GM12878 (cell line): ENCODE measurements around the gene CLASP2. TPM values are rescaled to one million over a fixed set of nuclear protein-coding genes. Genes with fewer than 3 reads are reported as not detected.

ENCODE experiments used
- ATAC-seq: fragments of 200-7000 bp; cut with Tn5 transposase; 3 replicates; pipeline ENCODE4 v1.9.1; 2020; ENCODE audit warnings: mild to moderate bottlenecking, moderate library complexity
- BruUV-seq: library from RNA; stranded (reverse); fragments of 400-500 nt; replicated peaks from 2 replicates; lab custom pipeline; 2021; lab: Mats Ljungman, UMichigan
- CTCF ChIA-PET: fragments of 300-600 bp; sonication (Branson Sonifier 250); formaldehyde crosslinking; extraction: SDS; loops from one replicate; lab custom pipeline; 2021; ENCODE audit warnings: inconsistent platforms; lab: Yijun Ruan, JAX
- POLR2A ChIA-PET: fragments of 350-600 bp; formaldehyde crosslinking; extraction: SDS; loops from one replicate; lab custom pipeline; 2021; ENCODE audit warnings: inconsistent platforms; lab: Charles Lee
- RAD21 ChIA-PET: fragments of 300-600 bp; sonication (Branson Sonifier 250); formaldehyde crosslinking; loops from one replicate; lab custom pipeline; 2023; ENCODE audit warnings: antibody characterized with exemption; ENCODE audit not compliant: unreplicated experiment; lab: Charles Lee
- SMC1A ChIA-PET: fragments of 300-600 bp; sonication (Branson Sonifier 250); formaldehyde crosslinking; loops from one replicate; lab custom pipeline; 2023; ENCODE audit not compliant: unreplicated experiment, uncharacterized antibody; lab: Charles Lee
- DNase-seq: peaks from one replicate; pipeline ENCODE4 v3.0.0-alpha.2; 2011; ENCODE audit warnings: low read depth, low spot score
- FAIRE-seq: peaks from 3 replicates; lab custom pipeline; 2011; peaks lifted over from hg19 to GRCh38; lab: Jason Lieb, UNC
- H2AFZ ChIP-seq: 2 replicates; pipeline ENCODE4 v1.6.0; 2011; ENCODE audit warnings: low read depth, low read length, control low read depth; ENCODE audit not compliant: control insufficient read depth
- H3K27ac ChIP-seq: 2 replicates; pipeline ENCODE4 v1.5.1; 2011; ENCODE audit warnings: control low read depth; ENCODE audit not compliant: control insufficient read depth, insufficient read depth
- H3K27me3 ChIP-seq, 2 experiments: replicated peaks in 1 of 2; 2 replicates each; pipeline versions ENCODE4 v1.6.0 to v1.6.1; 2011; ENCODE audit warnings: low read length in 1 of 2; ENCODE audit not compliant: control insufficient read depth in 2 of 2, insufficient read depth in 2 of 2
- H3K36me3 ChIP-seq, 2 experiments: 2 replicates each; pipeline ENCODE4 v1.5.1; 2011; ENCODE audit warnings: low read length in 1 of 2; ENCODE audit not compliant: control insufficient read depth in 2 of 2, insufficient read depth in 2 of 2
- H3K4me1 ChIP-seq: 2 replicates; pipeline ENCODE4 v1.6.1; 2011; ENCODE audit warnings: mild to moderate bottlenecking, low read length, moderate library complexity, mixed read lengths; ENCODE audit not compliant: control insufficient read depth, insufficient read depth
- H3K4me2 ChIP-seq: 2 replicates; pipeline ENCODE4 v1.6.0; 2011; ENCODE audit warnings: control low read depth; ENCODE audit not compliant: control insufficient read depth, insufficient read depth
- H3K4me3 ChIP-seq: fragments of 200-600 bp; sonication (generic); 2 replicates; pipeline ENCODE4 v1.5.1; 2016
- H3K79me2 ChIP-seq: 2 replicates; pipeline ENCODE4 v1.6.0; 2011; ENCODE audit warnings: low read length; ENCODE audit not compliant: control insufficient read depth, insufficient read depth
- H3K9ac ChIP-seq: 2 replicates; pipeline ENCODE4 v1.8.0; 2011; ENCODE audit warnings: low read length, control low read depth, mixed read lengths; ENCODE audit not compliant: control insufficient read depth, insufficient read depth
- H3K9me3 ChIP-seq: replicated peaks from 3 replicates; pipeline ENCODE4 v1.5.1; 2011; ENCODE audit warnings: mild to moderate bottlenecking, low read length; ENCODE audit not compliant: control insufficient read depth, insufficient read depth
- H4K20me1 ChIP-seq: 2 replicates; pipeline ENCODE4 v1.6.0; 2011; ENCODE audit not compliant: control insufficient read depth, insufficient read depth
- CREB1 ChIP-seq: IDR thresholded peaks from 2 replicates; pipeline ENCODE4 v1.6.1; 2012; ENCODE audit warnings: low read depth, mild to moderate bottlenecking, inconsistent platforms
- EED ChIP-seq: sonication (generic); IDR thresholded peaks from 2 replicates; pipeline ENCODE4 v1.6.1; 2016; ENCODE audit warnings: antibody characterized with exemption, low read depth
- MXI1 ChIP-seq: fragments of 150-350 bp; IDR thresholded peaks from 2 replicates; pipeline ENCODE4 v1.6.1; 2011; ENCODE audit warnings: low read depth, mild to moderate bottlenecking, inconsistent platforms, low read length, improper control_type of control experiment
- POLR2A ChIP-seq: IDR thresholded peaks from 2 replicates; pipeline ENCODE4 v1.6.1; 2011; ENCODE audit warnings: low read depth, mild to moderate bottlenecking, low read length
- POU2F2 ChIP-seq: IDR thresholded peaks from 3 replicates; pipeline ENCODE4 v1.6.1; 2011; ENCODE audit warnings: low read depth, mild to moderate bottlenecking, low read length, borderline replicate concordance
- SMARCA5 ChIP-seq: fragments of 450-650 bp; IDR thresholded peaks from 2 replicates; pipeline ENCODE4 v1.6.1; 2017; ENCODE audit warnings: mild to moderate bottlenecking
- TAF1 ChIP-seq: IDR thresholded peaks from 2 replicates; pipeline ENCODE4 v1.6.1; 2011; ENCODE audit warnings: mild to moderate bottlenecking, low read depth, low read length, borderline replicate concordance
- ZNF274 ChIP-seq: IDR thresholded peaks from one replicate; pipeline ENCODE4 v1.8.0; 2011; ENCODE audit not compliant: insufficient read length, insufficient read depth
- WGBS: methylation state at CpG from one replicate; pipeline ENCODE4 v1.1.6; 2016; ENCODE audit warnings: low lambda C conversion rate; ENCODE audit not compliant: insufficient replicate concordance, insufficient coverage; ENCODE audit errors: missing lambda C conversion rate; 5-methylcytosine and 5-hydroxymethylcytosine counted together
- in situ Hi-C: fragments of 300-500 bp; cut with MboI; formaldehyde crosslinking; loops from 9 replicates; pipeline ENCODE4 v1.14.3; 2018; ENCODE audit warnings: mixed read lengths
- intact Hi-C: fragments of 100-400 bp; cut with micrococcal nuclease; formaldehyde crosslinking; loops from one replicate; pipeline ENCODE4 v1.14.2; 2022; ENCODE audit not compliant: unreplicated experiment
- polyA plus RNA-seq, 11 experiments: library from polyadenylated mRNA; depleted of rRNA in 4 of 11; unstranded in 6 of 11; stranded (reverse) in 5 of 11; fragments of >200 nt; fragmentation: Nextera tagmentation in 4 of 11; fragmentation: Illumina TruSeq in 1 of 11; extraction: Ambion mirVana in 4 of 11; extraction: Trizol in 1 of 11; gene quantifications; 1 replicate in 1 of 11; 2 replicates in 10 of 11; pipeline versions ENCODE4 v1.2.1 to v1.2.3, GENCODE V29; 2011 to 2016; ENCODE audit warnings: inconsistent platforms in 2 of 11, missing spikeins in 2 of 11, low read depth in 1 of 11
- total RNA-seq, 4 experiments: library from RNA; depleted of rRNA in 3 of 4; stranded (reverse); fragments of >200 nt in 3 of 4; fragmentation: Illumina TruSeq in 1 of 4; extraction: Trizol in 1 of 4; gene quantifications; 2 replicates each; pipeline versions ENCODE4 v1.2.1 to v1.2.3, GENCODE V29; 2013 to 2021
- TF ChIP-seq, protein P1 (sequence below): fragments of 450-650 bp; IDR thresholded peaks from 2 replicates; pipeline ENCODE4 v1.6.1; 2018; ENCODE audit warnings: borderline replicate concordance, mild to moderate bottlenecking; ENCODE audit not compliant: partially characterized antibody
- TF ChIP-seq, protein P2 (sequence below): fragments of 450-650 bp; IDR thresholded peaks from 2 replicates; pipeline ENCODE4 v1.6.1; 2018; ENCODE audit warnings: mild to moderate bottlenecking, low read depth, moderate library complexity; ENCODE audit not compliant: partially characterized antibody

Gene CLASP2
- total and polyA plus RNA-seq, 10 of the 15 experiments (the other 5 are each of a cell fraction or from before 2014, with no cell fraction given): 4.0 to 38.3 (median 26.8) TPM

- H3K79me2 ChIP-seq: peaks cover 21% of the 10 kb centered on the region
- no peak overlapping the region for H3K4me2 ChIP-seq
- ChIA-PET SMC1A (interaction anchor here (0.6 to 1.6 kb wide), 2 partner anchors 74 to 864 kb away, joined by 3 to 7 read pairs; no protein-coding TSS in a partner anchor), CTCF (no interaction called here), POLR2A (interaction anchor here (0.6 kb wide), 1 partner anchor 628 kb away, joined by 3 read pairs; no protein-coding TSS in a partner anchor), RAD21 (no interaction called here)
- no peak for TF ChIP-seq EED
- no peak for TF ChIP-seq SMARCA5
- no peak for TF ChIP-seq ZNF274
- no peak for TF ChIP-seq CREB1
- TF ChIP-seq POLR2A: no peak
- TF ChIP-seq POU2F2: no peak
- TF ChIP-seq, protein P1, sequence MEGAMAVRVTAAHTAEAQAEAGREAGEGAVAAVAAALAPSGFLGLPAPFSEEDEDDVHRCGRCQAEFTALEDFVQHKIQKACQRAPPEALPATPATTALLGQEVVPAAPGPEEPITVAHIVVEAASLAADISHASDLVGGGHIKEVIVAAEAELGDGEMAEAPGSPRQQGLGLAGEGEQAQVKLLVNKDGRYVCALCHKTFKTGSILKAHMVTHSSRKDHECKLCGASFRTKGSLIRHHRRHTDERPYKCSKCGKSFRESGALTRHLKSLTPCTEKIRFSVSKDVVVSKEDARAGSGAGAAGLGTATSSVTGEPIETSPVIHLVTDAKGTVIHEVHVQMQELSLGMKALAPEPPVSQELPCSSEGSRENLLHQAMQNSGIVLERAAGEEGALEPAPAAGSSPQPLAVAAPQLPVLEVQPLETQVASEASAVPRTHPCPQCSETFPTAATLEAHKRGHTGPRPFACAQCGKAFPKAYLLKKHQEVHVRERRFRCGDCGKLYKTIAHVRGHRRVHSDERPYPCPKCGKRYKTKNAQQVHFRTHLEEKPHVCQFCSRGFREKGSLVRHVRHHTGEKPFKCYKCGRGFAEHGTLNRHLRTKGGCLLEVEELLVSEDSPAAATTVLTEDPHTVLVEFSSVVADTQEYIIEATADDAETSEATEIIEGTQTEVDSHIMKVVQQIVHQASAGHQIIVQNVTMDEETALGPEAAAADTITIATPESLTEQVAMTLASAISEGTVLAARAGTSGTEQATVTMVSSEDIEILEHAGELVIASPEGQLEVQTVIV: no peak
- TF ChIP-seq, protein P2, sequence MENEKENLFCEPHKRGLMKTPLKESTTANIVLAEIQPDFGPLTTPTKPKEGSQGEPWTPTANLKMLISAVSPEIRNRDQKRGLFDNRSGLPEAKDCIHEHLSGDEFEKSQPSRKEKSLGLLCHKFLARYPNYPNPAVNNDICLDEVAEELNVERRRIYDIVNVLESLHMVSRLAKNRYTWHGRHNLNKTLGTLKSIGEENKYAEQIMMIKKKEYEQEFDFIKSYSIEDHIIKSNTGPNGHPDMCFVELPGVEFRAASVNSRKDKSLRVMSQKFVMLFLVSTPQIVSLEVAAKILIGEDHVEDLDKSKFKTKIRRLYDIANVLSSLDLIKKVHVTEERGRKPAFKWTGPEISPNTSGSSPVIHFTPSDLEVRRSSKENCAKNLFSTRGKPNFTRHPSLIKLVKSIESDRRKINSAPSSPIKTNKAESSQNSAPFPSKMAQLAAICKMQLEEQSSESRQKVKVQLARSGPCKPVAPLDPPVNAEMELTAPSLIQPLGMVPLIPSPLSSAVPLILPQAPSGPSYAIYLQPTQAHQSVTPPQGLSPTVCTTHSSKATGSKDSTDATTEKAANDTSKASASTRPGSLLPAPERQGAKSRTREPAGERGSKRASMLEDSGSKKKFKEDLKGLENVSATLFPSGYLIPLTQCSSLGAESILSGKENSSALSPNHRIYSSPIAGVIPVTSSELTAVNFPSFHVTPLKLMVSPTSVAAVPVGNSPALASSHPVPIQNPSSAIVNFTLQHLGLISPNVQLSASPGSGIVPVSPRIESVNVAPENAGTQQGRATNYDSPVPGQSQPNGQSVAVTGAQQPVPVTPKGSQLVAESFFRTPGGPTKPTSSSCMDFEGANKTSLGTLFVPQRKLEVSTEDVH: no peak
- TF ChIP-seq MXI1: no peak
- TF ChIP-seq TAF1: no peak
- H3K9ac ChIP-seq: no peak overlapping the region
- DNase-seq (no peak), ATAC-seq (no peak), FAIRE-seq (no peak)
- no peaks in the 10 kb centered on the region for H3K4me1 ChIP-seq
- H3K36me3 ChIP-seq: no peaks in the 10 kb centered on the region
- H3K27ac ChIP-seq: no peak overlapping the region
- intact Hi-C loops: no loop called here
- H2AFZ ChIP-seq: no peak overlapping the region
- no peaks in the 10 kb centered on the region for H3K27me3 ChIP-seq
- no peak overlapping the region for H3K4me3 ChIP-seq
- WGBS: 91% methylated on average over 3 of the region's 3 CpGs
- H3K9me3 ChIP-seq: no peaks in the 10 kb centered on the region; the same call in 1 of the 3 replicates
- BruUV-seq: no TSS peak
- in situ Hi-C loops: no loop called here
- H4K20me1 ChIP-seq: no peaks in the 10 kb centered on the region
These were observed 7.0 kb downstream of the CLASP2 start for GRCh38 chr3:33711100-33711499.
